K562 treated with DMSO at 1 percent for 4 hours (cell line): Measurements from ENCODE around the gene PMS2. TPM values are rescaled to one million over a fixed set of nuclear protein-coding genes. Genes with fewer than 3 reads are reported as not detected.

Source experiments
- total RNA-seq: library from RNA; unstranded; fragments of 300-600 nt; gene quantifications from 2 replicates; pipeline ENCODE4 v1.2.3, GENCODE V29; 2022; ENCODE audit not compliant: insufficient read depth

The PMS2 gene
- 8.4 and 8.8 TPM in 2 replicates for total RNA-seq

GRCh38 chr7:6008668-6009611, at the start of gene PMS2, which contains the start of gene AIMP2:
Gene PMS2, minus strand, starts transcription at chr7:6009049. Its CDS starts 30 bp downstream, at chr7:6009019.
Gene AIMP2, plus strand, starts transcription at chr7:6009272. Its CDS starts 92 bp downstream, at chr7:6009364.

GRCh38 chr7:6030988-6031387, 22.1 kb upstream of the PMS2 start, which contains the start of gene ANKRD61:
Gene ANKRD61, plus strand, starts transcription at chr7:6031376. Its CDS starts 0 bp downstream, at chr7:6031376.

GRCh38 chr7:5970347-5970911, 38.4 kb downstream of the PMS2 start, which contains the start of gene RSPH10B:
Gene RSPH10B, minus strand, starts transcription at chr7:5970689. Its CDS starts 3,573 bp downstream, at chr7:5967116.

Other genes with a start within 250 kb of the PMS2 start
- gene RNF216, start 227.4 kb downstream of the PMS2 start, total RNA-seq = 14.3 and 21.3 TPM in 2 replicates
- gene OCM, start 128.3 kb downstream of the PMS2 start, total RNA-seq = not detected in 2 replicates
- gene CCZ1, start 110.3 kb downstream of the PMS2 start, total RNA-seq = 56.8 and 71.2 TPM in 2 replicates
- not detected in 2 replicates for gene RSPH10B, start 38.4 kb downstream of the PMS2 start, total RNA-seq
- 22.8 and 30.7 TPM in 2 replicates for gene AIMP2, start 223 bp upstream of the PMS2 start, total RNA-seq
- gene ANKRD61, start 22.3 kb upstream of the PMS2 start, total RNA-seq = 1.2 TPM in 1 of 2 replicates, not detected in the other
- 93.2 and 105 TPM in 2 replicates for gene EIF2AK1, start 50.1 kb upstream of the PMS2 start, total RNA-seq
- 8.6 and 9.8 TPM in 2 replicates for gene USP42, start 95.9 kb upstream of the PMS2 start, total RNA-seq